GM15510 (cell line): Measurements from ENCODE around the gene TSPAN32.

ENCODE experiments used
- POLR2A ChIP-seq: IDR thresholded peaks from 3 replicates; pipeline ENCODE4 v1.6.1; 2011; ENCODE audit warnings: borderline replicate concordance; ENCODE audit not compliant: insufficient read length; ENCODE audit errors: extremely low read depth

The TSPAN32 gene

DNA sequence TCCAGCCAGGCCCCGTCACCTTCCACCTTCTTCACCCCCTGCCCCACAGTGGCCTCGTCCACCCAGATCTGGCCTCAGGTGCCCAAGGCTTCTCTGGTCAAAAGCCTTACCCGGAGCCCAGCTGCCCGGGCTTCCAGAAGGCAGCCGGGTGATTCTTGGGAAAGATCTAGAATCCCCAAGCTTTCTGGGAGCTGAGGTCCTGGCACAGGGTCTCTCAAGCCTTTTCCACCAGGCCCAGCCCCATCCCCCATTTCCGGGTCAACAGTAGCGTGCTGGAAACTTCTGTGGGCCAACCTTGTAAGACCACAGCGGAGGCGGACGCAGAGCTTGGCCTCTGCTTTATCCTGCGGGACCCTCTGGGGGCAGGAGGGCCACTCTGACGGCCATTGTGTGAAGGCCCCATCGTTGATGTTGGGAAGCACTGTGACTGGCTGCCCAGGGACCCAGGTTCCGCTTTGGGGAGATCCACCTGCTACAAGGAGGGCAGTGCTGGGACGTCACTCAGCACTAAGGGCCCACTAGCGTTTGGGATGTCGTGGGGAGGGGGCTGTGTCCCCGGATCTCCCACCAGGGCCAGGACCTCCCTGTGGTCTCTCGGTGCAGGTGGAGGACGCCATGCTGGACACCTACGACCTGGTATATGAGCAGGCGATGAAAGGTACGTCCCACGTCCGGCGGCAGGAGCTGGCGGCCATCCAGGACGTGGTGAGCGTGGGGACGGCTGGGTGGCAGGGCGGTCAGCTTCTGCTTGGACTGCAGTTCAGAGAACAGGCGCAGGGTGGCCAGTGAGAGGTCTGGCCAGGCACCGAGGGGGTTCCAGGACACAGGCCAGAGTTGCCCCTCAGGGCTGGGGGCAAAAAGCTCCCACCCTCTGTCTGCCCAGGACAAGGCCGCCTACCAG is 11.5 kb downstream of the TSPAN32 start:
- no peak for TF ChIP-seq POLR2A

DNA sequence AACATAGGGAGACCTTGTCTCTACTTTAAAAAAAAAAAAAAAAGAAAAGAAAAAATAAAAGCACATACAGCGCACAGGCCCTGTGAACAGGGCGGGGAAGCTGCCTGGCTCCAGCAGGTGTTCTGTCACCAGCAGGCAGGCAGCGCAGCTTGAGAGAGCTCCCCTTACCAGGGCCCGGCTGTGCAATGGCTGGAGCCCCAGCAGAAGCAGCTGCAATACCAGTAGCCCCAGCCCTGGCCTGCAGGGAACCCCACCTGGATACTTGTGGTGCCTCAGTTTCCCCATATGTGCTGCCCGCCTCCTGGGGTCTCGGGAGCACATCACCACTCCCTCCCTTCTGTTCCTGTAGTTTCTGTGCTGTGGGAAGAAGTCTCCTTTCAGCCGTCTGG is 12.3 kb downstream of the TSPAN32 start:
- no peak for TF ChIP-seq POLR2A

DNA sequence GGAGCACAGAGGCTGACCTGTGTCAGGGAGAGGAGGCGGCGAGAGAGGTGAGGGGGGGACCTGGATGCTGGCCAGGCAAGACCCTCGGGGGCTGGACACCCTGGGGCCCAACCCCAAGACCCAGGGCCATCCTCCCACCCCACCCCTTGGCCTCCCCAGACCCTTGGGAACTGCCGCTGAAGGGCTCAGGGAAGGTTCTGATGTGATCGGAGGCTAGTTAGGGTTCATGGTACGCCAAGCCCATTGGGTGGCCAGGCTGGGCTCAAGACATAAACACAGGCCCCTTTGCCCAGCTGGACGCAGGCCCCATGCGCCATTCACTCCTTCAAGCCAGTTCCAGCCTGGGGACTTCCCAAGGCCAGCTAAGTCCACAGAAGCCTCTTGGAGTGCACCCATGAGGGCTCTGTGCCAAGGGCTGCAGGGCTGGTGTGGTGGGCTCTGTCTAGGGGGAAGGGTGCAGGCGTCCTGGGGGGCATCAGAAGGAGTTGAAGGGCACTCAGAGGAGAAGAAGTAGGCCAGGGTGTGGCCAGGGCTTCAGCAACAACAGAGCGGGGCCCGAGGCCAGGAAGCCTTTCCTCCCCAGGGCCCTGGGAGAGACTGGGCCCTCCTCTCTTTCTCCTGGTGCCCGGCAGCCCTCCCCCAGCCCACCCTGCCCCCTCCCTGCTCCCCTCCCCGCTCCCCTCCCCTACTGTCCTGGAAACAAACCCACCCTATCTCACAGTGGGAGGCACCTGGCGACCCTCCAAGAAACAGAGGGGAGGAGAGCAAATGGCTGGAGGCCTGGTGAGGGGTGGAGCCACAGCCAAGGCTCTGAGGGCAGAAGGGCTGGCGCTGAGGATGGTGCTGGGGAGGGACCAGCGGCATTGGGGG is 12.9 kb downstream of the TSPAN32 start:
- TF ChIP-seq POLR2A = no peak

DNA sequence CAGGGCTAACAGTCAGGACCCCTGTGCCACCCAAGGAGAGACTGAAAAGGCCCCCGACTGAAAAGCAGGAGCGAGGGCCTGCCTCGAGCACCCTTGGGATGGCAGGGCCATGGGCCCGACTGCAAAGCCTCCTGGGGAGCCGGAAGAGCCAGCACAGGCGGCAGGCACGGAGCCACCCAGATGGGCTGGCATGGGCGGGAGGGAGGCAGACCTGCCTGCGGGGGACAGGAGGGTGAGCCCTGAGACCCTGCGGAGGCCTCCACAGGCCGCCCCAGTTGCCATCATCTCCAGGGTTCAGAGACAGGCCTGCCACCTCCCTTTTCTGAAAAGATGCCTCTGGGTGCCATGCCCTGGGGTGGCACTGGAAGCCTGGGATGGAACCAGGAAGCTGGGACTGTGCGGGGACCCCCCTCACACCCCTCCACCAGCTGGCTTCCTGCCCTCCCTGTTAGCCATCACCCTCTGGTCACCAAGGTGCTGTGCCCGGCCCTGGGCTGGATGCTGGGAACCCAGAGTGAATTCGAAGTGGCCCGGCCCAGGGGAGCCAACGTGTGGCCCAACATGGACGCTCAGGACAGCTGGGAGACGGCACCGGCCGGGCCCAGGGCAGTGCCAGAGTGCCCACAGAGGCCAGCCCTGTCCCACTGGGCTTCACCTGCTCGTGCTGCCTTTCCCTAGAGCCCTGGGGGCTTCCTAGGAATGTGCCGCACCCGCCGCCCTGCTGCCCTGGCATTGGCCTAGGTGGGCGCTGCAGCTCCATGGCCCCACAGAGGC is 13.8 kb downstream of the TSPAN32 start:
- TF ChIP-seq POLR2A = no peak

DNA sequence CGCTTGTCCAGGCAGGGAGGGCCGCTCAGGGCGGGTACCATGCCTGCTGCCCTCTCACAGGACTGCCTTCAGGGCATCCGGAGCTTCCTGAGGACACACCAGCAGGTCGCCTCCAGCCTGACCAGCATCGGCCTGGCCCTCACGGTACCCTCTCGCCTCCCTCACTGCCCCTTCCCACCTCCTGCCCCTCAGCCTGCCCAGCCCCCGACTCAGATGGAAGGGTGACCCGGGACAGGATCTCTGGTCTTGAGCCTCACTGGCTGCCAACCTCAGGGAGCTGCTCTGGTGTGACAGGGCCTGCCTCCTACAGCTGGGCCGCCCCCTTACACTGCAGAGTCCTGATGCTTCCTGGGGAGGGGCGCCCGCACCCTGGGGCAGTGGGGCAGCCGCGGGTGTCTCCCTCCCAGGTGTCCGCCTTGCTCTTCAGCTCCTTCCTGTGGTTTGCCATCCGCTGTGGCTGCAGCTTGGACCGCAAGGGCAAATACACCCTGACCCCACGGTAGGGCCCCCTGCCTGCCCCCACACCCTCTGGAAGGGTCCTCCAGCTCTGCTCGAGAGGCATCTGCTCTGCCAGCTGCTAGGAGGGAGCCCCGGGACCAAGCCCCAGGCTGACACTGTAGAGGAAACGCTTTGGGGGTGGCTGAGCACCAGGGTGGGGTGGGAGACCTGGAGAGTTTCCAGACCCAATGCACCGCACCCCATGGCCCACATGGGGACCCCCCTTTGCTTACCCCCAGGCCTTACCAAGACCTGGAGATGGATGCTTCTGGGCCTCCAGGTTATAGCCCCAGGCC is 14.6 kb downstream of the TSPAN32 start:
- TF ChIP-seq POLR2A = no peak

DNA sequence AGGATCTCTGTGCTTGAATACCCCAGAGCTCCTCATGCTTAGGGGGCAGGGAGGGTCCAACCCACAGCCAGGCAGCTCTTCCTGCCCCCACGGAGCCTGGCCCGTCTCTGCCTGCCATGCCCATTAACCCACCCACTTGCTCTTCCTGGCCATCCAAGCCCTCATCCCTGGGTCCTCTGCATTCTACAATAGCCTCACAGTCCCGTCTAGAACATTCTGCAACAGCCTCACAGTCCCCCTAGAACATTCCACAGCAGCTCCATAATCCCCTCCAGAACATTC is 15.1 kb downstream of the TSPAN32 start:
- TF ChIP-seq POLR2A = no peak

DNA sequence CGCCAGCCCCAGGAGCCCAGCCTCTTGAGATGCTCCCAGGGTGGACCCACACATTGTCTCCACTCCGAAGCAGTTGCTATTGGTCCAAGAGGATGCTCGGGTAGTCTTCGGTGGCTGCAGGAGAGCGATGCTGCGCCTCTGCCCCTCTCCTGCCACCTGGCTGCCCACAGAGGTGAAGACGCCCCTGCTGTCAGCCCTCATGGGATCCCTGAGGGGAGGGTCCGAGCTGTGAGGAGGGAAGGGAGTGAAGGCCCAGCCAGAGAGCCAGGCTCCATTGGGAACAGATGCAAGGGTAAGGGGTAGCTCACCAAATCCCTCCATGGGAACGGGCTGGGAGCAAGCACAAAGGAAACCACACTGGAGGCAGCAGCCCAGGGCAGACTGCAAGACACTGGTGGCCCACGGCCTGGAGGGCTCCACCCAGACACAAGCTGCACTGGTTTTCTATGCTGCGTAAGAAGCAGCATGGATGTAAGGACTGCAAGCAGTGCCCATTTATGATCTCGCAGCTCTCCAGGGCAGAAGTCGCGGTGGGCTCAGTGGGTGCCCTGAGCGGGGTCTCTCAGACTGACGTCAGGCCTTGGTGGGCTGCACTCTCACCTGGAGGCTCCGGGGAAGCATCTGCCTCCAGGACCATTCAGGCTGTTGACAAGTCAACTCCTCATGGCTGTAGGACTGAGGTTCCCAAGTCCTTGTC is 15.7 kb downstream of the TSPAN32 start:
- TF ChIP-seq POLR2A = no peak

DNA sequence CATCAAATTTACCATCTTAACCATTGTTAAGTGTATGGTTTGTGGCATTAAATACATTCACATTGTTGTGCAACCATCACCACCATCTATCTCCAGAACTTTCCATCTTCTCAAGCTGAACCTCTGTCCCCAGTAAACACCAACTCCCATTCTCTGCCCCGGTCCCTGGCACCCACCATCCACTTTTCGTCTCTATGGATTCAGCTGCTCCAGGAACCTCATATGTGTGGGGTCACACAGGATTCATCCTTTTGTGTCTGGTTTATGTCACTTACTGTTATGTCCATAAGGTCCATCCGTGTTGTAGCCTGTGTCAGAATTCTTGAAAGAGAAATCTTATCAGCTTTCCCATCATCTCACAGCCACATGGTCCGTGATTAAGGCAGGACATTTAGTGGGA is 16.3 kb downstream of the TSPAN32 start:
- no peak for TF ChIP-seq POLR2A

DNA sequence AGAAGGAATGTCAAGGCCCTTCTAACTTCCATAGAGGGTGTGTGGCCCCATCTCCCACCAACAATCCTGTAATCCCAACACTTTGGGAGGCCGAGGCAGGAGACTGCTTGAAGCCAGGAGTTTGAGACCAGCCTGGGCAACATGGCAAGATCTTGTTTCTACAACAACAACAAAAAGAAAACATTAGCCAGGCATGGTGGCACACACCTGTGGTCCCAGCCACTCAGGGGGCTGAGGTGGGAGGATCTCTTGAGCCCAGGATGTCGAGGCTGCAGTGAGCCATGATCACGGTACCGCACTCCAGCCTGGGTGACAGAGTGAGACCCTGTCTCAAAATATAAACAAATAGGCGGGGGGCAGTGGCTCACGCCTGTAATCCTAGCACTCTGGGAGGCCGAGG is 16.9 kb downstream of the TSPAN32 start:
- TF ChIP-seq POLR2A = no peak

DNA sequence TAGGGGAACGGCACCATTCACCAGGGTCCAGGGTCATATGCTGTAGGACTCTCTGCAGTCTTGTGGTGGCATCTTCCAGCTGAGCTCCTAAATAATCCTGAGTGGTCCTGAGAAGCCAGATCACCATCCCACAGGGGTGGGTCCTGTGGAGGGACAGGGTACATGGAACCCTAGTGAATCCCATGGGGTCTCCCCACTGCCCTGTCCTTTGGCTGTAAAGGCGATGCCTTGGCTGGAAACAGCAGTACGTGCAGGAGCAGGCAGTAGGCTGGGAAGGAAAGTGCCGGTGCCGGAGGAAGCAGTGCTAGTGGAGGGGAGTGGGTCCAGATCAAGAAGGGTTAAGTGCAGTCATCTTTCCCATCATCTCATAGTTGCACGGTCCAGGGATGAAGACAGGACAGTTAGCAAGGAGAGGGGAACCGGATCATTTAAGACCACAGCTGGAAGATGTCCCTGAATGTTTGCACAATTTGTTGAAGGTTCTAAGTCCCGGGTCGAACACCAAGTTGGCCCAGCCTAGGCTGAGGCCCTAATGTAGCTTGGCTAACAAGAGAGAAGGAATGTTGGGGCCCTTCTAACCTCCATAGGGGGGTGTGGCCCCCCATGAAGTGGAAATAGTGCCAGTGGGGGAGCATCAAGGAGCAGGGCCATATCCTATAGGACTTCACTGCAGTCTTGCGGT is 18.1 kb downstream of the TSPAN32 start:
- no peak for TF ChIP-seq POLR2A

DNA sequence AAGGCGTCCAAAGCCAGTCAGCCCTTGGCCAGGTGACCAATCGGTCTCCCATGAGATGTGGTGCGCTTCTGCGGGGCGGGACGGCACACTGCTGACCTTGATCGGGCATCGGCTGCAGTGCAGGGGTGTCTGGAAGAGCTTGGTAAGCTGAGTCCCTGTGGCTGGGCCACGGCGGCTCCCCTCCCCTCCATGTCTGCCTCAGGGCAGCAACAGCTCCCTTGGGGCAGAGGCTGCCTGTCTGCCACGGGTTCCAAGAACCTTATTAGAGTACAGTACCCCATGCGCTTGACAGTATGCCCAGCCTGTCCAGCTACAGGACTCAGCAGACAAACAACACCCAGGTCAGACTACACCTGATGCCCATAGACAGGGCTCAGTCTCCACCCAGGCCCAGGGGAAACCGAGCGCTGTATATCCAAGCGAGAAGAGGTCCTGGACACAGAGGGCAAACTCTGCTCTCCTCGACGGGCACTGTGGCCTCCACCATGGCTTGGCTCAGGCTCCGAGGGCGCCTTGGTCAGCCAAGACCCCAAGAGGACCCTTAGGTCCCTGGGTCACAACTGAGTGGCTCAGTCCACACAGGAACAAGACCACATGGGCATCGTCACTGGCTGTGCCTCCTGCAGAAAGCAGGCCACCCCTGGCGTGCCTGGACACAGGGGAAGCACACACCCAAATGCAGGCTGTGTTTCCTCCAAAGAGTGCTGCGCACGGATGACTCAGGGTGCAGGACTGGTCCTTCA is 18.9 kb downstream of the TSPAN32 start:
- TF ChIP-seq POLR2A = no peak

DNA sequence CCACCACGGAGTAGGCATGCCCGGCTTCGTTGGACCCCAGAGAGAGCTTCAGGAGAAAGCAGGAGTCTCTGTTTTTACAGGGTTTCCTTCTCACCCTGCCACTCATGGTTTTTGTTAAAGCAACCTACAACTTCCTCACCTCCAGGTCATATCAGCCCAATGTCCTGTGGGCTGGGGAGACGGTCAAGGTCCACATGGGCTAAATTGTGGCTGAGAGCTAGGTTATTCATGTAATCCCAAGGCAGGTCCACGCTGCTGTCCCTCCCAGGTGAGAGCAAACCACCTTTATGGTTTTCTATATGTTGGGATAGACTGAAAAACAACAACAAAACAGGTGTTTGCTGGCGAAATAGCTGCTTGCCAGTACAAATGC is 19.5 kb downstream of the TSPAN32 start:
- TF ChIP-seq POLR2A = no peak

DNA sequence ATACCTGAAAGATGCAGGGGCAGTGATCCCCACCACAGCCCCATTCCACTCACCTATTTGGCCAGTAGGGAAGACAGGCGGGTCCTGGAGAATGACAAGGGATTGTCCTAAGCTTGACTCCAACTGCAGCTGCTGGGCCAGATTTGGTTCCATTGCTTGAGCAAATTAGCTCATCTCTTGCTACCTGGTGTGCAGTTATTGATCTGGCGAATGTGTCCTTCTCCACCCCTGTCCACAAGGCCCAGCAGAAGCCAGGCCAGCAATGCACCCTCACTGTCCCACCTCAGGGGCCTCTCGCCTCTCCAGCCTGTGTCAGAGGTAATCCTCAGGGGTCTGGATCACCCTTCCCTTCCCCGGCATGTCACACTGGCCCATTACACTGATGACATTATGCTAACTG is 23.3 kb downstream of the TSPAN32 start:
- no peak for TF ChIP-seq POLR2A

DNA sequence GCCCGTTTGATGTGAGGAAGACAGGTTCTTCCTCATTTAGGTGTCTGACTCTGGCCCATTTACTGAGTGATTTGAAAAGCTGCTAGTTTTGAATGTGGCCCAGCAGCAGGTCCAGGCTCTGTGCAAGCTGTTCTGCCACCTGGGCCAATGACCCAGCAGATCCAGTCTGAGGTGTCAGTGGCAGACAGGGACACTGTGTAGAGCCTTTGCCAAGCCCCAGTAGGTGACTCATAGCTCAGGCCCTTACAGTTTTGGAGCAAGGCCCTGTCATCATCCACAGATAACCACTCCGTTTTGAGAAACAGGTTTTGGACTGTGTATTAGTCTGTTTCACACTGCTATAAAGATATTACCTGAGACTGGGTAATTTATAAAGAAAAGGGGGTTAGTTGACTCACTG is 23.9 kb downstream of the TSPAN32 start:
- TF ChIP-seq POLR2A = no peak

DNA sequence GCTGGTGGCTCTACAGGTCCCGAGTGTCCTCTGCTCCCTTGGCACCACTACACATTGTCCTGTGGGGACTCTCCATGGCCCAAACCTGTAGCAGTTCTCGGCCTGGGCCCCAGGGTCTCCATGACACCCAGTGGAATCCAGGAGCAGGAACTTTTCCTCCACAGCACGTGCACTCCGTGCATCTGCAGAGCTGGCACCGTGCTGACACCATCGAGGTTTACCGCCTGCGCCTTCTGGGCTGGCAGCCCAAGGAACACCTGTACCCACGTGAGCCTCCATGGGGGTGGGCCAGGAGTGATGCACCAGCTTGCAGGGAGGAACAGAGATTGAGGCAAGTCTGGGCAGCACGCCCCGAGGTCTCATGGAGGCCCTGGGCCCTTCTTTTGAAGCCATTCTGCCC is 25.2 kb downstream of the TSPAN32 start:
- TF ChIP-seq POLR2A = no peak
